Heart left ventricle (tissue), 13 donors: Measurements from ENCODE around the gene NDUFAF2.

Experiments
- CTCF ChIP-seq, 12 donors: fragments of 200-600 bp; sonication (generic) in 4 of 12; IDR thresholded peaks; one replicate each; pipeline versions ENCODE4 v1.5.0 to v1.8.0; 2018 to 2022; ENCODE audit warnings: antibody characterized with exemption in 12 of 12, mild to moderate bottlenecking in 5 of 12
- POLR2A ChIP-seq, 2 donors: fragments of 450-650 bp; IDR thresholded peaks; one replicate each; pipeline ENCODE4 v1.6.1; 2017; ENCODE audit warnings: antibody characterized with exemption in 2 of 2, mild to moderate bottlenecking in 2 of 2, moderate library complexity in 2 of 2
- donor health status: ischemic (EF 13 %, LVEDD 7.1; RV severe dilation, severe dysfunction).
- donor health status: DM: no; HTN: yes; CAD: no.
- donor health status: DM: no; HTN: no; CAD: no.
- donor health status: ischemic (EF 25% LVEDD 6.9; RV normal size, moderate dysfunction).
- donor health status: ischemic (EF 25% LVEDD 5.7; RV mildly dilated, moderate dysfunction).
- donor health status: ischemic (EF 35%, LVEDD 5.7; RV mildly dilated, moderate dysfunction).
- donor health status: nonischemic (EF 11% LVEDD 7.7; RV severe dilation, severe dysfunction).
- donor health status: DM: yes; HTN: yes; CAD: no.
- donor health status: PGD.
- donor health status: ischemic (EF 29% LVEDD 5.4; RV normal size, mild dysfunction).
- donor health status: nonischemic (EF 23%, LVEDD 6.1; RV moderate dilation, normal function).

- no peak for TF ChIP-seq CTCF (IDR thresholded peaks at IDR 0.05)
- no peak for TF ChIP-seq POLR2A (IDR thresholded peaks at IDR 0.05)
These were observed 106.3 kb downstream of the NDUFAF2 start for GRCh38 chr5:61051267-61051666.
